ENCODE measurements around the gene TGFBR2. TPM values are rescaled to one million over a fixed set of nuclear protein-coding genes. Genes with fewer than 3 reads are reported as not detected.
A peak's percentile ranks its signal among the peaks of the same experiment; 100 is the strongest.

The TGFBR2 gene
- total RNA-seq, 1 donor from 2014 or later: 221 TPM

DNA sequence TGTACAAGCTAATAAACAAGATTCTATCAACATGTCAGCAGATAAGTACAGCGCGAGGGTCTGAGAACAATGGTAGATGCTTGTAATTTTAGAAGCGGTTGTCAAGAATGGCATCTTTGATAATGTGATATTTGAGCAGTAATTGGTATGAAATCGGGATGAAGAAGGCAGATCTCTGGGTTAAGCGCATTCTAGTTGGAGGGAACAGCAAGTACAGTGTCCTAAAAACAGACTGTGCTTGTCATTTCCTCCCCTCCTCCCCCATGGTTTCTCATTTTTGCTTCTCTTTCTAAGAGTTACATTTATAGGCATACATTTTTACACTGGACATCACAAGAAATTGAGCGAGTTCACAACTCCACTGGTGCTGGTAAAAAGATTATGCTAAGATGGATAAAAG, 23.3 kb downstream of the TGFBR2 start:
- intact Hi-C loops (cut with DNase I): loop anchor here (2.0 kb wide), 1 partner anchor 15 kb away; no protein-coding TSS in a partner anchor
- DNase-seq (ENCODE audit: low spot score) (no peak), ATAC-seq (no peak)

DNA sequence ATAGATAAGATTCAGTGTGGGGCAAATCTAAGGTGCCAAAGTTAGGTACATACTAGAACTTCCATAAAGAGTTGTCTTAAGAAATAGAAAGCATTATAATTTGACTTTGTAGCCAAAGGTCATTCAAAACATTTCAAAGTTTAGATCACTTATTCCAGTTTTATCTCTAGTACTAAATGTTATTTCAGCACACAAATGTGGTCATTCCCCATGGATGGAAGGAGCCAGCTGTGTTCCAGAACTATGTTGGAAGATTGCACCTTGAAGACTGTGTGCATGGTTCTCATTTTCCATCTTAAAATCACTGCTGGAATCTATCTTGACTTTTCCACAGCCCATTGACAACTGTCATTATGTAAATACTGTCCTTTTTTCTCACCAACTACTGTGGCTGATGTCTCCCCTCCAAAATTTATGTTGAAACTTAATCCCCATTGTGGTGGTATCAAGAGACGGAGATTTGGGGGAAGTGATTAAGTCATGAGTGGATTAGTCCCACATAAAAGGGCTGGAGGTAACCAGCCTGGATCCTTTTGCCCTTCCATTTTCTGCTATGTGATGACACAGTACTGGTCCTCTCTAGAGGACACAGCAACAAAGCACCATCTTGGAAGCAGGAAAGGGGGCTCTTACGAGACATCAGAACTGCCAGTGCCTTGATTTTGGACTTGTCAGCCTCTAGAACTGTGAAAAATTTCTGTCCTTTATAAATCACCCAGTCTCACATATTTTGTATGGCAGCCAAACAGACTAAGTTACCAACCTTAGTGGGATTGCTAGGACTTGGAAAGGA, 24.0 kb downstream of the TGFBR2 start:
- intact Hi-C loops (cut with DNase I): loop anchor here (2.0 kb wide), 1 partner anchor 14 kb away; no protein-coding TSS in a partner anchor
- ATAC-seq (no peak), DNase-seq (ENCODE audit: low spot score) (no peak)

DNA sequence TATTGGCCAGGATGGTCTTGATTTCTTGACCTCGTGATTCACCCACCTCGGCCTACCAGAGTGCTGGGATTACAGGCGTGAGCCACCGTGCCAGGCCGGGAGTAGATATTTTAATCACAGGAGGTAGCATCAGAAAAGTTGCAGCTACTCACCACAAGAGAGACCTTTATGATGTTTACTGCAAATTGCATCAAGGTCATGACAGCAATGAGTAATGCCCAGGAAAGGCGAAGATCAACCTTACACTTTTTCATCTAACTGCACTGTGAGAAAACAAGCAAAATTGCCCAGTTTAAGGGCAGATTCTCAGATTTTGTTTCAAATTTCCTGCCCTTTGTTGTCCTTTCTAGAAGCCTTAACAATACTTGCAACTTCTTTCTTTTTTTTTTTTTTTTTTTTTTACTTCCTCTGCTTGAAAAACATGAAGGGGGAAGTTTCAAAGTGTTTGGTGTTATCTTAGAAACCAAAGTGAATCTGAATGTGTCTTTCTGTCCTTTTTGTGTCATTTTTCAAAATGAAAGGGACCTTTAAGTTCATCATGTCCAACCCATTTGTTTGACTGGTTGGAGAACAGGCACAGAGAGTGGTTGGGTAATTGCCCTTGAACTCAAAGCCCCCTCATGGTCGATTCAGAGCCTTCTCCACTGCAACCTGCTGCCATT, 25.0 kb downstream of the TGFBR2 start:
- DNase-seq (ENCODE audit: low spot score) (no peak), ATAC-seq (no peak)
- intact Hi-C loops (cut with DNase I): loop anchor here (2.0 kb wide), 1 partner anchor 13 kb away; no protein-coding TSS in a partner anchor

DNA sequence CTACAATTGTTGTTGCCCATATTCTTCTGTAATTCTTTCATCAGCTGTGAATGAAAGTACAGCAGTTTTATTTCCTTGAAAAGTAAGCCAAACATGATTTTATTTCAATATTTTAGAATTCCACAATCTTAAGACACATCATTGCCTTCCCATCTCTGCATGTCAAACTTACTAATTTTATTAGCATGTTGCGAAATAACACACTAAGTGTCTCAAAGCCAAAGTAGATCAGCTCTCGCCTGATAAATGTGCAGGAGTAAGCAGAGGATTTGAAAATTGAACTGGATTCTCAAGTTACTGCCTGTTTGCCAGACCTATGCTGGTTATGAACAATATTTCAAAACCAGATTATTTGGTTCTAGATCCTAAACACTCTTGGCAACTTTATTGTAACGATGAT, 25.7 kb downstream of the TGFBR2 start:
- peak; percentile 73 for ATAC-seq

DNA sequence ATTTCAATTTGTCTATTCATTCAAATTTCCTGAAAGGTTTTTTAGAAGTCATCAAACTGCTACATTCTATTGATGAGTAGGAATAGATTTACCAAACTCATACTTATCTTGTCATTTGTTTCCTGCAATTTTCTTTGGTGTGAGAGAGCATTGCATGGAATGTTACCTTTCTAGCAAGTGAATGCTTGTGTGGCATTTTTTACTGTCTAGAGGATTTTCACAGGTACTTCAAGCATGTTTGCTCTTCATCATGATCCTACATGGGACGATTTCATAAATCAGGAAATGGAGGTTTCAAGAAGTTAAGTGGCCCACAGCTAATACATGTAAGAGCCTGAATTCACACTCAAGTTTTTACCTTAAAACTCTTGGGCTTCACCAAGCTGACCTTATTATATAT, 26.1 kb downstream of the TGFBR2 start:
- DNase-seq (ENCODE audit: low spot score) (no peak), ATAC-seq (no peak)
- intact Hi-C loops (cut with DNase I): no loop called here

More for the DNA sequence above, 25.7 kb downstream of the TGFBR2 start:
- intact Hi-C loops (cut with DNase I): no loop called here
- no peak for DNase-seq (ENCODE audit: low spot score)

DNA sequence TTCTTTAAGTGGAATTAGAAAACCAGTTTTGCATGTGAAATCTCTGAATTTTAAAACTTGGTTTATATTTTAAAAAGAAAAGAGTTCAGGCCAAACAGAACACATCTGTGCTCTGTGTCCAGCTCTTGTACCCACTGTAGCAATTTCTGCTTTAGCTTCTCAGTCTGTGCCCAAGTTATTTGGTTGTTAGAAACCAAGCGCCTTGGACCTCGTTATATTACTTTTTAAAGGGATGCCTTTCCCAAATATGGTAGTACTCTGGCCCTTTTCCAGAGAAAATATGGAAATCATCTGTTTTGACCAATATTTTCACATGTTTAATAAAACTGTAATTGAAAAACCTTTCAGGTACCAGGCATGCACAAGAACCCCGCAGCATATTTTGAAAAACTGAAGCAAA, 27.3 kb downstream of the TGFBR2 start:
- ATAC-seq (no peak), DNase-seq (ENCODE audit: low spot score) (no peak)
- intact Hi-C loops (cut with DNase I): no loop called here

DNA sequence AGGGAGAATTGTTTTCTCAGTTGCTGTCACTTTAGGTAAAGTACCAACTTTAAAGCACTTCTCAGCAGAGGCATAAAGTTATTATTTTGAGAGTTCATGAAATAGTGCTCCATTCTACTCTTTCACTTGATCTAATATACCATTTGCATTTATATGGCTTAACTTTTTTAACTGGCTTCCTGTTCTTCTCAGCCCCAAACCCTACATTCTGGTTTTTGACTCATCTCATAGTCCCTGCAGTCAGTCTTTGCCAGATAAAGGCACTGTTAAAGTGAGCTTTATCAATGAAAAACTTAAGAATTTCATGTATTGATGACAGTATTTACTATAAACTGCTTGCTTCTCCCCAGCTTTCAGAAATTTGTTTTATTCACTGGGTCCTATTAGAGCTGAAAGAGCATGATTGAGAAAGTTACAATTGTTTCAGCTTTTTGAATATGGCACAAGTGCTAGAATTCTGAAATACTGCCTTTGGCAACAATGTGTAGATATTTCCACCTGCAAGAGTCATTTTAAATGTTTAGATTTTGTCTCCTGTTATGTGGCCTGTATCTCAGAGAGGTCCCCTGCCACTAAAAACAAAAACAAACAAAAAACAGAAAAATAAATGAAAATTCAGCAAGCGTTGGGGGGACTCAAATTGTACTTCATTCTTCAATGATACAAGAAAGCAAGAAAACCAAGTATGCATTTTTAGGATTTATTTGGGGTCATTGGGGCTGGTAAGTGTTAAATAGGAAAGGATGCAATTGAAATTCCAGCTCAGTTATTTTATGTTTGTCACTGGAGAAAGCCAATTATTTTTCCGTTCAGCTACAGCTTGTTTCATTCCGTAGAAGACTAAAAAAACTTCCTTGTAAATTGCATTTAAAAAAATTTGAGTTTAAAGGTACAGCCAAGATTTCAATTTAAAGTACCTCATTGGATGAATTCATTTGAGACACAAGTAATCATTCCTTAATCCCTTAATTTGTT, 28.6 kb downstream of the TGFBR2 start:
- ATAC-seq (no peak), DNase-seq (ENCODE audit: low spot score) (no peak)
- intact Hi-C loops (cut with DNase I): no loop called here

DNA sequence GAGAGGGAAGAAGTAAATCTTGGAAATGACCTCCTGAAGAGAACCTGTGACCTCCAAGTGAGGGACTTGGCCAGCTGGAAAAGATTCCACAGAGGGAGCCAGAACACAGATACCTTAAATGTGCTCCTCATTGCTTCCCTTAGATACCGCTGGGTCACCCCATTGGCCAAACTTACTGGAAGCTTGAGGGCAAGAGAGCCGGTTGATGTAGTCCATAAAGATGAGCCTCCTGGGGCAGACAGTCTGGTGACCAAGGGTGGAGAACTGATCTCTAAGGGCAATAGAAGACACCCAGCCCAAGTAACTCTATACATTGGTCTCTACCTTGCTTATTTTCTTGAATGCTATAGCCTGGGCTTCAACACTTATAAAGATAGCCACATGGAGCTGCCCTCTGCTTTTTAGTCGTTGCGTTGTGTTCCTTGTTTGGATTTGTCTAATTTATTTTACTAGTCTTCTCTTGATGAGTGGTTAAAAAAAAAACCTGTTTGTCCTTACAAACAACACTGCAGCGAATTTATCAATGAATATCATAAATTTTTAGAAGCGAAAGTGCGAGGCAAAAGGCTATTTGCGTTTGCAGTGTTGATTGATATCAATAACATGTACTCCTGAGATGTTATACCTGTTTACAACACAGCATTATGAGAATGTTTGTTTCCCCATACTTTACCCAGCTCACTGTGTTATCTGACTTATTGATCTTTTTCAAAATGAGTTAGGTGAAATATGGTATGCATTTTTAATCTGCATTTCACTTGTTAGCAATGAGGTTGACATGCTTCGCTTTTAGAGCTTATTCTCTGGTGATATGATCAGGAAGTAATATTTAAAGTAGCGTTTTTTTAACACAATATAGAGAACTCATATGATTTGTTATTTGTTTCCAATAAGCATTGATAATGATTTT, 31.2 kb downstream of the TGFBR2 start:
- intact Hi-C loops (cut with DNase I): no loop called here
- ATAC-seq: no peak
- no peak for DNase-seq (ENCODE audit: low spot score)

DNA sequence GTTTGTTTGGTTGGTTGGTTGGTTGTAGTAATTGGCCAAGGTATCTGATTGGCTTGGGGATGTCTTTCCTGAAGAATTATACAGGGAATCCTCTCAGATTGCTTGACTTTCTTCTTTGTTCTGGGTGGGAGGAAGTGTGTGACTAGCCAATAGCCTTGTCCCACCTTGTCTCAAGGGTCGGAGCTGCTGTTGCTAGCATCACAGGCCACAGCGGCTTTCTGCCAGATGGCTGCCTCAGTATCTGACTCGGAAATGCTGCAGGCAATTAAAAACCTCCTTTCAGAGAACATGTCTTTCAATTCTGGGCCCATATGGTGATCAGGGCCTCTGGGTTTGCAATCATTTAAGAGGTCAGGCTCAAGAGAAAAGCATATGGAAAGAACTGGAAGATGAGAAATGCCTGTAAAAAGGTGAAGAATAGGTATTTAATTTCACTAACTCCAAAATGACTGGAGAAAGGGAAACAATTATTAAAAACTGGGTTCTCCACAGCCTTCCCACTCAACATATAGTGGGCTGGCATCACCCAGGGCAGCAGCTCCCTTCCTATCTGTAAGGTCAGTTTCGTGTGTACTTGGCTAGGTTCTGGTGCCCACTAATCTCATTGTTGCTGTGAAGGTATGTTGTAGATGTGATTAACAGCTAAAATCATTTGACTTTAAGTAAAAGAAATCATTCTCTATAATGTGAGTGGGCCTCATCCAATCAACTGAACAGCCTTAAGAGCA, 32.4 kb downstream of the TGFBR2 start:
- intact Hi-C loops (cut with DNase I): no loop called here
- ATAC-seq: peak; percentile 47

DNA sequence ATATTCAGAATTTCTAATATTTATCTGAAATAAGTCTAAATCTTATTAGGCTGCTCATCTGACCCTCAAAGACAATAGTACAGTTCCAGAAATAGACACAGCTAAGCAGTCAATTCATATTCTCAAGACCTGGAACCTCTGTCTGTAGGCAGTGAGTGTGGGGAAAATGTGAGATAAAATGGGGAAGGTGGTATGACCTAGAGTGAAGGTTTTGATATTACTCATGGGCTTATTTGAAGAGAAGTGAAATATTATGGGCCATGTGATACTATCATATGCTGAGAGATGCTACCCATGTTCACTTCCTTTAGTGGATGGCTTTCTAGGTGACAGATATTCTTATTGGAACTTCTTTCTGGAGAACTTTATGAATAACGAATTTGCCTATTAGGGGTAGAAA, 33.5 kb downstream of the TGFBR2 start:
- intact Hi-C loops (cut with DNase I): no loop called here
- no peak for ATAC-seq

More for the DNA sequence above, 32.4 kb downstream of the TGFBR2 start:
- no peak for DNase-seq (ENCODE audit: low spot score)

DNA sequence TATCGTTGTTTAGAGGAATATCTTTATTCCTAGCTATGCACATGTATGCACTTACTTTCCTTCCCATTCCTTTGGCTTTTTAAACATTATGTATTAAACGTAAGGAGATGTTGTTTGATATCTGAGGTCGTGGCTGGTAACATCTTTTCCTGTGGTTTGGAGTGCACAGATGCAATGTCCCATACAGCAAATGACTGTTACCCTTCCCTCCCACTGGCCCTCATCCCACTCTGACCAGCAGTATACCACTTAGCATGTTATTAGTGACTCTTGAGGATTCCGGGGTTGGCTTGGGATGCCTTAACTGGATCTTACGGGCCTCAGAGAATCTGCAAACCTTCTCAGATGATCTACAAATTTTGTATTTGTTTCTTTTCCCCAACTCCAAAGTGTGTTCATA, 34.5 kb downstream of the TGFBR2 start:
- ATAC-seq (no peak), DNase-seq (ENCODE audit: low spot score) (no peak)
- intact Hi-C loops (cut with DNase I): no loop called here

More for the DNA sequence above, 33.5 kb downstream of the TGFBR2 start:
- DNase-seq (ENCODE audit: low spot score): no peak

DNA sequence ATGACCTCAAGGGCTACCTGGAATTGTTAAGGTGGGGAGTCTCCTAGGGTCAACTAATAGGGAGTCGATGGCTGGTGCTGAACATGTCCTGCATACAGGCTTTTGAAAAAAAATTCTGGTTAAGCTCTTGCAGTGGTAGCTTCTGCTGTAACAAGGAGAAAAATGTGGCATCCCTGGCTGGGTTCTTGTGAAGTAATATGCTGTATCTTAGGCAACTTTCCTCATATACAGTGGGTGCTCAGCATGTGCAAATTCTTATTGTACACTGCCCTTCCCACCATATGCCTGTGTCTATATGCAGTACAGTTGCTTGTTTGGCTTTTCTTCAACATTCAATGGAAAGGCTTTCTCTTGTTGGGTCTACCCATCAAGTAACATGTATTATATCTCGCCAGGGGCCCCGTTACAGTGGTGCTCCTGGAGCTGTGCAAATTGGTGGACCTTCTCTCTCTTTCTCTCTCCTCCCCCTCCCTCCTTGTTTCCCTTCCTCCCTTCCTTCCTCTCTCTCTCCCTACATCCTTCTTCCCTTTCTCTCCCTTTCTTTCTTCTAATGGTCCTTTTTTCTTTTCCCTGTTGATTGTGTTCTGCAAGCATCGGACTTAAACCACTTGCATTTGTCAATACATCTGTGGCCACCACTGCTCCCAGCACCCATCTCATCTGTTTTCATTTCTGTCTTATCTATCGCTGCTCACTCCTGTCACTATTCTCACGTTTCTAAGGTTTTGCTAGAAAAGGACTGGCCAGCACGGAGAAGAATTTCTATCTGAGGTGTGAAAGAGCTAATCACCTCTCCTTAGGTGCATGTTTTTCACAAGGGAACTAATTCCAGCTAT, 35.2 kb downstream of the TGFBR2 start:
- DNase-seq (ENCODE audit: low spot score) (no peak), ATAC-seq (no peak)
- intact Hi-C loops (cut with DNase I): no loop called here

DNA sequence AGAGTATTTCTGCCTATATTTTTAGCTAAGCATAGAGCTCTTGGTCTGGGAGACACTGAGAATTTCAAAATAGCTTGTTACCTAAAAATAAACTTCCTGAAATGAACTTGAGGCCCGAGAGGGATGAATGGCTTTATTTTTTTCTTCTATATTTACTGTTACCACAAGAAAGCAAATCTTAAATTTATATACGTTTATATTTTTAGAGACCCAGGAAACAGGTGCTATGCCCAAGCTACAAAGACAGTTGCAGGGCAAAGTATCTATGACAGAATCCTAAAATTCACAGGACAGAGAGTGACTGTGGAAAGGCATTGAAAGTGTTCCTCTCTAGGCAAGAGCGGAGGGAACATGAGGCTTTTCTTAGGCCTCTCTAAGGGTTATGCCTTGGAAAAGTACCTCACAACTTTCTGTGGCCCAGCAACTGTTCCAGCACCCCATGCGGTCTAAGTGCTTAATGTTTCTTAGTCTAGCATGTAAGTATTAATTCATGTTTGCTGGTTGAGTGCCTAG, 36.5 kb downstream of the TGFBR2 start:
- ATAC-seq (no peak), DNase-seq (ENCODE audit: low spot score) (no peak)
- intact Hi-C loops (cut with DNase I): no loop called here

DNA sequence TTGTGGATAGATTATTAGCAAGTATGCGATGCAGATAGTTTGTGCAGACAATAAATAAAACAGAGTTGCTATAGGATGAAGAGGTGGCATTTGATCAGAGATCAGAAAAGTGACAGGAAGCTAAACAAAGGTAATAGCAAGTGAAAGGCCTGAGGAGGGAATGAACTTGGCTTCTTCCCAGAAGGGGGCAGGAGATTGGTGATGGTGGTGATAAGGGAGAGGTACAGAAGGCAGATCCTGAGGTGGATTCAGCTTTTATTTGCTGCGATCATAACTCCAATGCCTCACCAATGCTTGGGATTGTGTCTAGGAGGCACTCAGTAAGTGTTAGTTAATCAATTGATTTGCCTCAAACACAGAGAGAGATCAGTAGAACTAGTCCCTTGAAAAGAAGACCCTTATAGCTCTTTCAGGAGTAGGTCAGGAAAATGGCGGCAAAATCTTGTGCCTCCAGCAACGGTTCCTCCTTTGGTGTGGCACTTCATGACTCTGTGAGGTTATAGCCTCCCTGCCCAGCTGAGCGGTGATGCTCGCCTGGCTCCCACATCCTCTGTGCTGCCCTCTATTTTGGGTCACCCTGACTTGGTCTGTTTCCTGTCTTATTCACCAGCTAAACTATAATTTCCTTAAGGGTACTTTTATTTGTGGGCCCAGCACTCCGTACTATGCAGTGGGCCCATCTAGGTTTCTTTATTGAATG, 37.5 kb downstream of the TGFBR2 start:
- DNase-seq (ENCODE audit: low spot score) (no peak), ATAC-seq (peak; percentile 48)
- intact Hi-C loops (cut with DNase I): loop anchor here (2.0 kb wide), 1 partner anchor 13 kb away; no protein-coding TSS in a partner anchor

DNA sequence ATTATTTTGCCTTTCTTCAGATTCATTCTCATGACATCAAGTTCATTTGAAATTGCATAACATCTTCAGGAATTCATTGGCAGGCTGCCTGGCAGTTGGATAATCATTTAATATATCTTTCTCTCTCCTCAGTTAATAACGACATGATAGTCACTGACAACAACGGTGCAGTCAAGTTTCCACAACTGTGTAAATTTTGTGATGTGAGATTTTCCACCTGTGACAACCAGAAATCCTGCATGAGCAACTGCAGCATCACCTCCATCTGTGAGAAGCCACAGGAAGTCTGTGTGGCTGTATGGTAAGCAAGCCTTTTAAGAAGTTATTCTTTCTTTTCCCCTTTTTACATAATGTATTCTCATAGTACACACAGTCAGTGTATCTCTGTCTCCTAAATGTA, 38.2 kb downstream of the TGFBR2 start:
- ATAC-seq (peak; percentile 73), DNase-seq (ENCODE audit: low spot score) (peak; percentile 82)

DNA sequence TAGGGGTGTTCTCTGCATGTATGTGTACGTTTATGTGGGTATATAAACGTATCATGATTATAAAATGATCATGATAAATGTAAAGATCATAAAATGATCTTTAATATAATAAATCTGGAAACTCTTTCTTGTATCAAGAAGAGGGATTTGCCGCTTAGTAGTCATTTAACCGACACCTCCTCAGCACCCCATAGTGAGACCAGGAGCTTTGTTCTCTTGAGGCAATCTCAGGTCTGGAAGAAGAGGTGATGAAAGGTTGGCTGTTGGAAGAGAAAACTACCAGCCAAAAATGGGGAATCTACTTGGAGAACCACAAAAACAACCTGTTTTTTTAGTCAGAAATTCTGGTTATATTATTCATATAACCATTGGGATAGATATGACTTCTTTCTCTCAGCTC, 38.7 kb downstream of the TGFBR2 start:
- no peak for DNase-seq (ENCODE audit: low spot score)
- intact Hi-C loops (cut with DNase I): loop anchor here (2.0 kb wide), 1 partner anchor 14 kb away; no protein-coding TSS in a partner anchor

More for the DNA sequence above, 38.2 kb downstream of the TGFBR2 start:
- intact Hi-C loops (cut with DNase I): loop anchor here (2.0 kb wide), 1 partner anchor 14 kb away; no protein-coding TSS in a partner anchor

More for the DNA sequence above, 38.7 kb downstream of the TGFBR2 start:
- no peak for ATAC-seq
